Measurements from ENCODE around the gene GJE1. TPM values are rescaled to one million over a fixed set of nuclear protein-coding genes. Genes with fewer than 3 reads are reported as not detected.

Gene GJE1
- total and polyA plus RNA-seq, 4 donors, result not detected

- Histone ChIP-seq H3K27ac (ENCODE audit: low read depth in 1 of 2, low read length in 1 of 2) (no peak overlapping the region), H3K9me3 (ENCODE audit: control insufficient read depth in 4 of 4, insufficient read depth in 3 of 4, low read length in 3 of 4) (no peaks in the 10 kb centered on the region), H3K36me3 (ENCODE audit: control insufficient read depth in 4 of 4, insufficient read depth in 4 of 4, low read length in 4 of 4) (peaks cover 3 to 15% (median 8%) of the 10 kb centered on the region in 4 donors), H3K27me3 (ENCODE audit: control insufficient read depth in 3 of 3, insufficient read depth in 3 of 3, low read length in 2 of 3) (no peaks in the 10 kb centered on the region), H3K9ac (ENCODE audit: insufficient read depth in 1 of 2, low read length in 2 of 2) (no peak overlapping the region), H3K4me3 (no peak overlapping the region), H3K4me1 (ENCODE audit: control insufficient read depth in 5 of 5, insufficient read depth in 5 of 5, low read length in 5 of 5) (peaks cover 0 to 3% (median 0%) of the 10 kb centered on the region in 5 donors)
- DNase-seq, result no peak
- no peak for TF ChIP-seq CTCF (IDR thresholded peaks at IDR 0.05; ENCODE audit: control extremely low read depth, extremely low read depth)
- no peak for ATAC-seq (ENCODE audit: insufficient read depth, low FRiP score)
Measured at GRCh38 chr6:142171351-142171750, 38.6 kb downstream of the GJE1 start.

GRCh38 chr6:142172758-142173157 lies 40.0 kb downstream of the GJE1 start:
- Histone ChIP-seq H3K9me3 (ENCODE audit: control insufficient read depth in 4 of 4, insufficient read depth in 3 of 4, low read length in 3 of 4) (peaks cover 0 to 4% (median 0%) of the 10 kb centered on the region in 4 donors), H3K27me3 (ENCODE audit: control insufficient read depth in 3 of 3, insufficient read depth in 3 of 3, low read length in 2 of 3) (no peaks in the 10 kb centered on the region), H3K27ac (ENCODE audit: low read depth in 1 of 2, low read length in 1 of 2) (no peak overlapping the region), H3K4me3 (no peak overlapping the region), H3K9ac (ENCODE audit: insufficient read depth in 1 of 2, low read length in 2 of 2) (no peak overlapping the region), H3K36me3 (ENCODE audit: control insufficient read depth in 4 of 4, insufficient read depth in 4 of 4, low read length in 4 of 4) (peaks cover 0 to 13% (median 11%) of the 10 kb centered on the region in 4 donors), H3K4me1 (ENCODE audit: control insufficient read depth in 5 of 5, insufficient read depth in 5 of 5, low read length in 5 of 5) (no peaks in the 10 kb centered on the region)
- no peak for TF ChIP-seq CTCF (IDR thresholded peaks at IDR 0.05; ENCODE audit: control extremely low read depth, extremely low read depth)
- no peak for ATAC-seq (ENCODE audit: insufficient read depth, low FRiP score)
- DNase-seq, result no peak

GRCh38 chr6:142173980-142174379 lies 41.3 kb downstream of the GJE1 start:
- Histone ChIP-seq H3K27ac (ENCODE audit: low read depth in 1 of 2, low read length in 1 of 2) (no peak overlapping the region), H3K36me3 (ENCODE audit: control insufficient read depth in 4 of 4, insufficient read depth in 4 of 4, low read length in 4 of 4) (peaks cover 0 to 17% (median 14%) of the 10 kb centered on the region in 4 donors), H3K9me3 (ENCODE audit: control insufficient read depth in 4 of 4, insufficient read depth in 3 of 4, low read length in 3 of 4) (peaks cover 0 to 8% (median 2%) of the 10 kb centered on the region in 4 donors), H3K27me3 (ENCODE audit: control insufficient read depth in 3 of 3, insufficient read depth in 3 of 3, low read length in 2 of 3) (no peaks in the 10 kb centered on the region), H3K9ac (ENCODE audit: insufficient read depth in 1 of 2, low read length in 2 of 2) (no peak overlapping the region), H3K4me1 (ENCODE audit: control insufficient read depth in 5 of 5, insufficient read depth in 5 of 5, low read length in 5 of 5) (no peaks in the 10 kb centered on the region), H3K4me3 (no peak overlapping the region)
- DNase-seq (no peak), ATAC-seq (ENCODE audit: insufficient read depth, low FRiP score) (no peak)
- no peak for TF ChIP-seq CTCF (IDR thresholded peaks at IDR 0.05; ENCODE audit: control extremely low read depth, extremely low read depth)
- WGBS, 2 donors, result 99% methylated on average over 3 of the region's 3 CpGs

- Histone ChIP-seq H3K27me3 (ENCODE audit: control insufficient read depth in 3 of 3, insufficient read depth in 3 of 3, low read length in 2 of 3) (no peaks in the 10 kb centered on the region), H3K9me3 (ENCODE audit: control insufficient read depth in 4 of 4, insufficient read depth in 3 of 4, low read length in 3 of 4) (peaks cover 0 to 8% (median 2%) of the 10 kb centered on the region in 4 donors), H3K4me3 (no peak overlapping the region), H3K36me3 (ENCODE audit: control insufficient read depth in 4 of 4, insufficient read depth in 4 of 4, low read length in 4 of 4) (peaks cover 0 to 17% (median 14%) of the 10 kb centered on the region in 4 donors), H3K27ac (ENCODE audit: low read depth in 1 of 2, low read length in 1 of 2) (no peak overlapping the region), H3K9ac (ENCODE audit: insufficient read depth in 1 of 2, low read length in 2 of 2) (no peak overlapping the region), H3K4me1 (ENCODE audit: control insufficient read depth in 5 of 5, insufficient read depth in 5 of 5, low read length in 5 of 5) (no peaks in the 10 kb centered on the region)
- no peak for TF ChIP-seq CTCF (IDR thresholded peaks at IDR 0.05; ENCODE audit: control extremely low read depth, extremely low read depth)
- DNase-seq (no peak), ATAC-seq (ENCODE audit: insufficient read depth, low FRiP score) (no peak)
- 59 to 85% methylated on average over 6 of the region's 6 CpGs for WGBS, 2 donors
Measured at GRCh38 chr6:142174703-142175102, 42.0 kb downstream of the GJE1 start.

Data from lung (tissue), 12 donors.